GM19238 (cell line): Measurements from ENCODE around the gene PRMT7.

Experiments
- DNase-seq: peaks from one replicate; pipeline ENCODE4 v3.0.0; 2011; ENCODE audit warnings: low spot score; ENCODE audit not compliant: insufficient read length

The PRMT7 gene

GRCh38 chr16:68362947-68363657 lies 52.3 kb downstream of the PRMT7 start:
- DNase-seq, result no peak

GRCh38 chr16:68363658-68364521 lies 53.1 kb downstream of the PRMT7 start:
- no peak for DNase-seq

- no peak for DNase-seq
Measured at GRCh38 chr16:68364561-68364998, 53.8 kb downstream of the PRMT7 start.

GRCh38 chr16:68365167-68365817 lies 54.5 kb downstream of the PRMT7 start:
- DNase-seq, result no peak

- DNase-seq, result no peak
Measured at GRCh38 chr16:68366062-68366461, 55.2 kb downstream of the PRMT7 start.

GRCh38 chr16:68367030-68367429 lies 56.2 kb downstream of the PRMT7 start:
- peak; percentile 43 for DNase-seq

- no peak for DNase-seq
Measured at GRCh38 chr16:68367440-68367839, 56.6 kb downstream of the PRMT7 start.

GRCh38 chr16:68367891-68368290 lies 57.1 kb downstream of the PRMT7 start:
- no peak for DNase-seq

GRCh38 chr16:68368301-68368888 lies 57.6 kb downstream of the PRMT7 start:
- peak; percentile 65 for DNase-seq

- no peak for DNase-seq
Measured at GRCh38 chr16:68369168-68369567, 58.3 kb downstream of the PRMT7 start.

- peak; percentile 85 for DNase-seq
Measured at GRCh38 chr16:68369697-68370580, 59.1 kb downstream of the PRMT7 start.

- no peak for DNase-seq
Measured at GRCh38 chr16:68370581-68371275, 59.9 kb downstream of the PRMT7 start.

- DNase-seq, result no peak
Measured at GRCh38 chr16:68371276-68371651, 60.4 kb downstream of the PRMT7 start.

- DNase-seq, result no peak
Measured at GRCh38 chr16:68371706-68372380, 61.0 kb downstream of the PRMT7 start.

- DNase-seq, result no peak
Measured at GRCh38 chr16:68372381-68372720, 61.5 kb downstream of the PRMT7 start.

GRCh38 chr16:68372806-68373205 lies 62.0 kb downstream of the PRMT7 start:
- DNase-seq, result no peak

- DNase-seq, result no peak
Measured at GRCh38 chr16:68373528-68374245, 62.9 kb downstream of the PRMT7 start.

- DNase-seq, result no peak
Measured at GRCh38 chr16:68374246-68374805, 63.5 kb downstream of the PRMT7 start.
